GM12865 (cell line): ENCODE results near the gene VSTM2L.

Experiments
- DNase-seq: peaks from one replicate; pipeline ENCODE4 v3.0.0; 2010; ENCODE audit warnings: low read depth
- H3K4me3 ChIP-seq: 2 replicates; pipeline ENCODE4 v1.5.1; 2011; ENCODE audit warnings: mild to moderate bottlenecking, low read depth, low read length, control low read depth
- CTCF ChIP-seq: IDR thresholded peaks from 2 replicates; pipeline ENCODE4 v1.5.1; 2011; ENCODE audit warnings: low read length, control low read depth, low read depth, inconsistent platforms; ENCODE audit not compliant: insufficient read depth; ENCODE audit errors: missing control alignments

VSTM2L gene

GRCh38 chr20:37928996-37929682 lies 26.2 kb downstream of the VSTM2L start:
- TF ChIP-seq CTCF, result no peak
- no peak overlapping the region for H3K4me3 ChIP-seq
- DNase-seq, result no peak

- TF ChIP-seq CTCF, result no peak
- H3K4me3 ChIP-seq, result no peak overlapping the region
- no peak for DNase-seq
These were observed 26.7 kb downstream of the VSTM2L start for GRCh38 chr20:37929683-37930014.

GRCh38 chr20:37931153-37931922 lies 28.4 kb downstream of the VSTM2L start:
- no peak for DNase-seq
- H3K4me3 ChIP-seq, result no peak overlapping the region
- no peak for TF ChIP-seq CTCF

GRCh38 chr20:37932074-37932473 lies 29.1 kb downstream of the VSTM2L start:
- no peak for TF ChIP-seq CTCF
- no peak for DNase-seq
- H3K4me3 ChIP-seq, result no peak overlapping the region

GRCh38 chr20:37932919-37933318 lies 30.0 kb downstream of the VSTM2L start:
- DNase-seq, result no peak
- TF ChIP-seq CTCF, result no peak
- no peak overlapping the region for H3K4me3 ChIP-seq

- TF ChIP-seq CTCF, result no peak
- no peak overlapping the region for H3K4me3 ChIP-seq
- DNase-seq, result no peak
These were observed 31.1 kb downstream of the VSTM2L start for GRCh38 chr20:37933786-37934633.
